ENCODE data around the gene MRPS2.

The MRPS2 gene

DNA sequence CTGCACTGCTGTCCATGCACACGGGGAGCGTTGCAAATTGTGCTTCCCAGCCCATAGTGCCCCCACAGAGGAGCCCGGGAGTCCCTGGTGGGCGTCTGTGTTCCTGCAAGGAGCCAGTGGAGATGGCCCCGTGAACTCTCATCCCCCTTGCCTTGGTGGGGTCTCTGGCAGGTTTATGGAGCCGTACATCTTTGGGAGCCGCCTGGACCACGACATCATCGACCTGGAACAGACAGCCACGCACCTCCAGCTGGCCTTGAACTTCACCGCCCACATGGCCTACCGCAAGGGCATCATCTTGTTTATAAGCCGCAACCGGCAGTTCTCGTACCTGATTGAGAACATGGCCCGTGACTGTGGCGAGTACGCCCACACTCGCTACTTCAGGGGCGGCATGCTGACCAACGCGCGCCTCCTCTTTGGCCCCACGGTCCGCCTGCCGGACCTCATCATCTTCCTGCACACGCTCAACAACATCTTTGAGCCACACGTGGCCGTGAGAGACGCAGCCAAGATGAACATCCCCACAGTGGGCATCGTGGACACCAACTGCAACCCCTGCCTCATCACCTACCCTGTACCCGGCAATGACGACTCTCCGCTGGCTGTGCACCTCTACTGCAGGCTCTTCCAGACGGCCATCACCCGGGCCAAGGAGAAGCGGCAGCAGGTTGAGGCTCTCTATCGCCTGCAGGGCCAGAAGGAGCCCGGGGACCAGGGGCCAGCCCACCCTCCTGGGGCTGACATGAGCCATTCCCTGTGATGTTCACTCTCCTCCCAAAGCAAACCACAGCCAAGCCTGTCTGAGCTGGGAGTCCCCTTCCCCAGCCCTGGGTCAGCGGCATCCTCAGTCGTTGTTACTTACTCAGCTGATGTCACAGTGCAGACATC, 3.1 kb downstream of the MRPS2 start:
- Histone ChIP-seq H3K4me2 (ENCODE audit: low read length) (no peak overlapping the region), H3K36me3 (ENCODE audit: insufficient read depth, low read length) (peaks cover 32% of the 10 kb centered on the region), H3K4me1 (ENCODE audit: control insufficient read depth, insufficient read depth, low read length) (peaks cover 8% of the 10 kb centered on the region), H3K4me3 (ENCODE audit: low read length) (no peak overlapping the region), H3K27me3 (ENCODE audit: control insufficient read depth, insufficient read depth, low read length) (no peaks in the 10 kb centered on the region), H3K9me3 (replicated peaks; ENCODE audit: low read length) (no peaks in the 10 kb centered on the region), H3K9ac (ENCODE audit: low read depth, low read length) (no peak overlapping the region)

DNA sequence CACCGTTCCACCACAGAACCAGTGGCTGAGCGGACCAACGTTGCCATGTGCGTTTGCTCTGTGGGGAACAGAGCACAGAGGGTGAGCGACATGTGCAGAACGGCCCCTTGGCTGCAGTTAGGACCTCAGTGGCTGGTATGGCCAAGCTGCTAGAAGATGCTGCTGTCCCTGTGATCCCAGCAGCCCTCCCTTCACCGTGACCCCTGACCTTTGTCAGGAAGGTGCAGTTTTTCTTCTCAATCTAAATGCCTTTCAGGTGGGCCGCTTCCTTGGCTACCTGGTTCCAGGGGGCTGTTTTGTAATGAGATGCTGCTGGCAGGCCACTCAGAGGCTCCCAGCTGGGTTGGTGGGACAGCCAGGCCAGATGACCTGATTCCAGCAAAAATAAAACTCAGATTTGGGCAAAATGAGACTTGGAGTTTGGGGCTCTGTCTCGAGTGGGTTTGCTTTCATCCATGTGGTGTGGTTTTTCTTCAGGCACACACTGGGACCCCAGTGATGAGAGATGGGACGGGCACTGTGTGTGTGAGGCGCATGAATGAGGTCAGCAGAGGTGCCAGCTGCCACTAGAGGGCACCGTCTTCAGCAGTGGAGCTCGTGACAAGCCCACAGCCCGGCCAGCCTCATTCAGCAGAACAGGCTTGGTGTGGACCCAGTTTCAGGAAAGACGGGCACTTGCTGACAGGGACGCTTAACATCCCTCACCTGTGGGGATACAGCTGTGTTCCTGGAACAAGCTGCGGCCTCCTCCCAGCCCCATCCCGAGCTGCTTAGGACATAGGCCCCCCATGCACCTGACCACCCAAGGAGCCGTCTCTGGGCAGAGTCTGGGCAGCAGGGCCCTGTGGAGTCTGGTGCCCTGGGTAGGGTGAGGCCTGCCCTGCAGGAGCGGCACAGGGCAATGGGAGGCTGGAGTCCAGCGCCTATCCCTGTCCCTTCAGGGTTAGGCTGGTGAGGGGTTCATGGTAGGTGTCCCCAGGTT, 4.1 kb downstream of the MRPS2 start:
- Histone ChIP-seq H3K4me3 (ENCODE audit: low read length) (no peak overlapping the region), H3K4me1 (ENCODE audit: control insufficient read depth, insufficient read depth, low read length) (peaks cover 8% of the 10 kb centered on the region), H3K36me3 (ENCODE audit: insufficient read depth, low read length) (peaks cover 32% of the 10 kb centered on the region), H3K9me3 (replicated peaks; ENCODE audit: low read length) (no peaks in the 10 kb centered on the region), H3K27me3 (ENCODE audit: control insufficient read depth, insufficient read depth, low read length) (no peaks in the 10 kb centered on the region), H3K9ac (ENCODE audit: low read depth, low read length) (no peak overlapping the region), H3K4me2 (ENCODE audit: low read length) (no peak overlapping the region)

DNA sequence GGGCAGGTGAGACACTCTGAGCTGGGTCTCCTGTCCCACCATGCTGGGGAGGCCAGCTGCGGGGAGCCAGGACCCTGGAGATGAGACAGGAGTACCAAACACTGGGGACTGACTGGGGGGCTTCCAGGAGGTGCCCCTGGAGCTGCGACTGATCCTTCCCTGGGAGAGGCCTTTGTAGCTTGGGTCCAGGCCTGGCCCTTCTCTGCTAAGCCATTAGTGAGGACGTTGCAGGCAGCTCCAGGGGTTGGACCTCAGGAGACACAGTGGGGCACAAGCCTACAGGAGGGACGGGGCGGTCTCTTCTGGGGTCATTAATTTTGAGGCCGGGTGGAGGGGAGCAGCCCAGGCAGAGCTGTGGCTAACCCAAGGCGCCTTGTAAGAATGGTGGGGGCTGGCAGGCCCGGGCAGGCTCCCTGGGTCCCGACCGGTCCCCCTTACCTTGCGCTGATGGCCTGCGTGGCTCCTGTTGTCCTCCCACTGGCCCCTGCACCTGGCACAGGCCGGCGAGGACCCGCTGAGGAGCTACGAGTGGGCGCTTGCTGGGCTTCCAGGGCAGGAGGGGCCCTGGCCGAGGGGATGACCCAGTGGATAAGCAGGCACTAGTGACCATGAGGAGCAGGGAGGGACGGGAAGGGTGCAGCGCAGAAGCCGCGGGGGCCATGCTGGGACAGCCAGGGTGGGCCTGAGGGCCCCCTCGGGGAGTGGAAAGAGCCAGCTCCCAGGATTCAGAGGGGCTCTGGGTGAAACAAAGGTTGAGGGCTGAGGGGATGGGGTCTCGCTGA, 5.1 kb downstream of the MRPS2 start:
- Histone ChIP-seq H3K36me3 (ENCODE audit: insufficient read depth, low read length) (peaks cover 32% of the 10 kb centered on the region), H3K4me2 (ENCODE audit: low read length) (no peak overlapping the region), H3K9ac (ENCODE audit: low read depth, low read length) (no peak overlapping the region), H3K27me3 (ENCODE audit: control insufficient read depth, insufficient read depth, low read length) (no peaks in the 10 kb centered on the region), H3K4me3 (ENCODE audit: low read length) (no peak overlapping the region), H3K4me1 (ENCODE audit: control insufficient read depth, insufficient read depth, low read length) (peaks cover 8% of the 10 kb centered on the region), H3K9me3 (replicated peaks; ENCODE audit: low read length) (no peaks in the 10 kb centered on the region)

DNA sequence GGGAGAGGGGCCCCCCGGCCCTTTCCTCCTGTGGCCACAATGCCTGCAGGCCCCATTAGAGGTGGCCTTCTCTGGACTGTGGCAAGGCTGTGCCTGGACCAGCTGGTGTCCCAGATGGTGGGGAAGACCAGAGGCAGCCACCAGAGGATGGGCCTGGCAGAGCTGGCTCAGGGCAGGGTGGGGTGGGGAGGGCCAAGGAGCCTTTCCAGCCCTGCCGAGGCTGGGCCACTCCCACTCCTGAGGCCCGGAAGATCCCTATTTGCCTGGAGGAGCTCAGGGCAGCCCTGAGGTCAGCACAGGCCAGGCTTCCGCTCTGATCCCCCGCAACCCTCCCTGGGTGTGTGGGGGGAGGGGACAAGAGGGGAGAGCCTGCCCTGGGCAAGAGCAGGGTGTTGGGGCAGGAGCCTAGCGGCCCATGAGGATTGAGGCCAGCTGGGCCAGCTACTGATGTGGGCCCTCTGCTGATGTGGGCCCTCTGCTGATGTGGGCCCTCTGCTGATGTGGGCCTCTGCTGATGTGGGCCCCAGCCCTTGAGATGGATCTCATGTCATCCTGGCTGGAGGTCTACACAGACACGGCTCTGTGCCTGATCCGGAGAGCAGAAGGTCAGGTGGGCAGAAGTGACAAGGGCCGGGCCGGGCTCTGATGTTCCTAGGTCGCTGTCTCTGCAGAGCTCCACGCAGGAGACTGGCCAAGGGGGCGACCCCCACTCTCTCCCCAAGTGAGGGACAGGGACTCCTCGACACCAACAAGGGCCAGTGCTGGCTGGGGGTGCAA, 6.0 kb downstream of the MRPS2 start:
- Histone ChIP-seq H3K27me3 (ENCODE audit: control insufficient read depth, insufficient read depth, low read length) (no peaks in the 10 kb centered on the region), H3K9me3 (replicated peaks; ENCODE audit: low read length) (no peaks in the 10 kb centered on the region), H3K9ac (ENCODE audit: low read depth, low read length) (no peak overlapping the region), H3K36me3 (ENCODE audit: insufficient read depth, low read length) (peaks cover 32% of the 10 kb centered on the region), H3K4me2 (ENCODE audit: low read length) (no peak overlapping the region), H3K4me1 (ENCODE audit: control insufficient read depth, insufficient read depth, low read length) (peaks cover 5% of the 10 kb centered on the region), H3K4me3 (ENCODE audit: low read length) (no peak overlapping the region)

DNA sequence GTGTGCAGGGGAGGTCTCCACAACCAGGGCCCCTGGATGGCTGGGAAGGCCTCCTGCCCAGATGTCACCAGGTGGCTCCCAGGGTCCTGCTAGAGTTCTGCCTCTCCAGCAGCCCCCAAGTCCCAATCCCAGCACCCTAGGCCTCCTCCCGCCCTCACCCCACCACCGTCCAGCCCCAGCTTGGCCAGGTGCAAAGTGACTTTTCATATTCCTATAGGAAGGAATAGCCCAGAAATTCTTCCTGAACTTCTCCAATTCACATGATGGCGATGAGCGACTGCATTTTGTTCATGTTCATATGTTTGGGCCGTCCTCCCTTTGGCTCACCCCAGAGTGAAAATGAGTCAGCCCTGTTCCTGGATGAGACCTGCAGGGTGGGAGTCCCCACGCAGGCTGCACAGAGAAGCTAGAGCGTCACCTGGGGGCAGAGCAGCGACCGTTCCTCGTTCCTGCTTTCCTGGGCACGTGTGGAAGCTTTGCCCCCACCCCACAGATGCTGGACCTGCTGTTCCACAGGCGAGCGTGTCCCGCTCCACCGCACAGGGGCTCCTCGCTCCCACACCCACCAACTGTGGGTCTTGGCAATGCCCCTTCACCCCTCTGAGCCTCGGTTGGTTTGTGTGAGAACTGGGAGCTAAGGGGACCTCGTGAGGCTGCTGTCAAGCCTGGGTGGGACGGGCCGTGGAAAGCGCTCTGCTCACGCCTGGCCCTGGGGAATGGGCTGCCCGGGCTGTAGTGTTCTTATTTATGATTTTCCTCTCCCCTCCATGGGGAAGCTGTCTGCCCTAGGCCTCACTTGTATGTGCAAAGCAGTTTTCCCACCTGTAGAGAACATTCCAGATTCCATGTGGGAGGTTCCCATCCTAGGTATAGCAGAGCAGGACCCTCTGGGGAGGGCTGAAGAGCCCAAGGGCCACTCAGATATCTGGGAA, 6.9 kb downstream of the MRPS2 start:
- Histone ChIP-seq H3K4me3 (ENCODE audit: low read length) (no peak overlapping the region), H3K9ac (ENCODE audit: low read depth, low read length) (no peak overlapping the region), H3K36me3 (ENCODE audit: insufficient read depth, low read length) (peaks cover 31% of the 10 kb centered on the region), H3K4me1 (ENCODE audit: control insufficient read depth, insufficient read depth, low read length) (no peaks in the 10 kb centered on the region), H3K9me3 (replicated peaks; ENCODE audit: low read length) (no peaks in the 10 kb centered on the region), H3K4me2 (ENCODE audit: low read length) (no peak overlapping the region), H3K27me3 (ENCODE audit: control insufficient read depth, insufficient read depth, low read length) (no peaks in the 10 kb centered on the region)

DNA sequence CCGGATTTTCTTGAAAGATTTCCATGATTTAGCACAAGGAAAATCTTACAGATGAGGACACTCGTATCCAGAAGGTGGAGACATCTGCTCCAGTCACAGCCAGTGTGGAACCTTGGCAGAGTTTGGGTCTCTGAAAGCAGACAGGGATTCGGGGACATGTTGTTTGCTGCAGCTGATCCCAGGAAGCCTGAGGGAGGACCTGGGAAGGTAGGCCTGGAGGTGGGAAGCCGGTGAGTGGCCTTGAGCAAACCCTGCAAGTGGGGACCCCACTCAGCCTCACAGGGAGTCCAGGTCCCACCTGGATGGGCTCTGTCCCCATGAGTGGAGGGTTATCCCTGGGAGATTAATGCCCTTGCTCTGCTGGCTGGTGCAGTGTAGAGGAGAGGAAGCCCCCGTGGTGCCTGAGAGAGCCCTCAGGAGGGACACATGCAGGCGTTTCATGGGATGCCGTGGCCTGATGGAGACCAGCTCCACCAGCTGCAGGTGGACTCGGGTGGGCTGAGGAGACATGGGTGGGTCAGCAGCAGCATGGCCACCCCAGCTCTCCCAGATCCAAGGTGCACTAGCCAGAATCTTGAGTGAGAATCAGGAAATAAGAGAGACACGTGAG, 7.8 kb downstream of the MRPS2 start:
- Histone ChIP-seq H3K36me3 (ENCODE audit: insufficient read depth, low read length) (peaks cover 22% of the 10 kb centered on the region), H3K4me1 (ENCODE audit: control insufficient read depth, insufficient read depth, low read length) (no peaks in the 10 kb centered on the region), H3K4me2 (ENCODE audit: low read length) (no peak overlapping the region), H3K9ac (ENCODE audit: low read depth, low read length) (no peak overlapping the region), H3K9me3 (replicated peaks; ENCODE audit: low read length) (no peaks in the 10 kb centered on the region), H3K4me3 (ENCODE audit: low read length) (no peak overlapping the region), H3K27me3 (ENCODE audit: control insufficient read depth, insufficient read depth, low read length) (no peaks in the 10 kb centered on the region)

DNA sequence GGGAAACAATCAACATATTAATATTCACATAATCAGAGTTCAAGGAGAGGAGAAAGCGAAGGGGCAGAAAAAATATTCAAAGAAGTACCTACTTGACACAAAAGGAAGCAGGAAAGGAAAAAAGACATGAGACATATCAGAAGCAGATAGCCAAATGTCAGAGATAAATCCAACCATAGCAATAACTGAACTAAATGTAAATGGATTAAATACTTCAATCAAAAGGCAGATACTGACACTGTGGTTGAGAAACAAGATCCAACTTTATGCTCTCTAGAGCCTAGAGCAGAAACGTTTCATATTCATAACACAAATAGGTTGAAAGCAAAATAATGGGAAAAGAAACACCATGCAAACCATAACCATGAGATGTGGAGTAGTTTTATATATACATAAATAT, 9.0 kb downstream of the MRPS2 start:
- no peaks in the 10 kb centered on the region for H3K9me3 ChIP-seq (replicated peaks; ENCODE audit: low read length)
- H3K4me3 ChIP-seq (ENCODE audit: low read length): no peak overlapping the region
- no peaks in the 10 kb centered on the region for H3K27me3 ChIP-seq (ENCODE audit: control insufficient read depth, insufficient read depth, low read length)
- peaks cover 10% of the 10 kb centered on the region for H3K36me3 ChIP-seq (ENCODE audit: insufficient read depth, low read length)
- H3K4me1 ChIP-seq (ENCODE audit: control insufficient read depth, insufficient read depth, low read length): no peaks in the 10 kb centered on the region
- no peak overlapping the region for H3K9ac ChIP-seq (ENCODE audit: low read depth, low read length)
- no peak overlapping the region for H3K4me2 ChIP-seq (ENCODE audit: low read length)

DNA sequence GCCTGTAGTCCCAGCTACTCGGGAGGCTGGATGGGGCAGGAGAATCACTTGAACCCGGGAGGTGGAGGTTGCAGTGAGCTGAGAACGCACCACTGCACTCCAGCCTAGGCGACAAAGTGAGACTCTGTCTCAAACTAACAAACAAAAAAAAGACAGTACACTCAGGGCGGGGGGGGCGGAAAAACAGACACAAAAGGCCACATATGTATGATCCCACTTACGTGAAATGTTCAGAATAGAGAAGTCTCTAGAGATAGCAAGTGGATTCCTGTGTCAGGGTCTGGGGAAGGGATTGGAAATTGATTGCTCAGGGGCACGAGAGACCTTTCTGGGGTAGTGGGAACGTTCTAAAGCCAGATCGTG, 11.7 kb downstream of the MRPS2 start:
- no peaks in the 10 kb centered on the region for H3K4me1 ChIP-seq (ENCODE audit: control insufficient read depth, insufficient read depth, low read length)

DNA sequence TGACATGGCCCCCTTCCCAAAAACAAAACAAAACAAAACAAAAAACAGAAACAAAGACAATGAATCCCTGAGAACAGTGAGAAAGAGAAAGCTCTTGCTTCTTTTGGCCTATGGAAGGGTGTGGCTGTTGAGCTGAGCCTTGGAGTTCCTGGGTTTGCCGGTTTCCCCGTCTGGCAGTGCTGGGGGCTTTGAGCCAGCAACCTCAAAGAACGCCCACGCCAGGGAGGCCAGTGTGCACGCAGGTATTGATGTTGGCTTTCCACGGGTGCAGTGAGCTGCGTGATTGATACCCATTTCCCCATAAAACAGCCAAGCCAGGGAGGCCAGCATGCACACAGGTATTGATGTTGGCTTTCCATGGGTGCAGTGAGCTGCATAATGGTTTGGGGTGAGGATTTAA, 12.4 kb downstream of the MRPS2 start:
- no peaks in the 10 kb centered on the region for H3K4me1 ChIP-seq (ENCODE audit: control insufficient read depth, insufficient read depth, low read length)
- H3K36me3 ChIP-seq (ENCODE audit: insufficient read depth, low read length): no peaks in the 10 kb centered on the region
- H3K4me3 ChIP-seq (ENCODE audit: low read length): no peak overlapping the region
- H3K27me3 ChIP-seq (ENCODE audit: control insufficient read depth, insufficient read depth, low read length): peaks cover 4% of the 10 kb centered on the region
- no peaks in the 10 kb centered on the region for H3K9me3 ChIP-seq (replicated peaks; ENCODE audit: low read length)
- no peak overlapping the region for H3K4me2 ChIP-seq (ENCODE audit: low read length)
- no peak overlapping the region for H3K9ac ChIP-seq (ENCODE audit: low read depth, low read length)

More for the DNA sequence above, 11.7 kb downstream of the MRPS2 start:
- Histone ChIP-seq H3K9me3 (replicated peaks; ENCODE audit: low read length) (no peaks in the 10 kb centered on the region), H3K27me3 (ENCODE audit: control insufficient read depth, insufficient read depth, low read length) (peaks cover 4% of the 10 kb centered on the region), H3K36me3 (ENCODE audit: insufficient read depth, low read length) (no peaks in the 10 kb centered on the region), H3K9ac (ENCODE audit: low read depth, low read length) (no peak overlapping the region), H3K4me3 (ENCODE audit: low read length) (no peak overlapping the region), H3K4me2 (ENCODE audit: low read length) (no peak overlapping the region)
